Measurements from ENCODE around the gene TTLL1.
"Not testable (repeated sequence)": the region's sequence is repeated elsewhere in the genome, so short reads cannot be mapped to it uniquely, and the experiment has no call there.

The TTLL1 gene

GRCh38 chr22:43066844-43067385, 22.3 kb downstream of the TTLL1 start:
- no peak for DNase-seq (ENCODE audit: low read depth)

GRCh38 chr22:43066134-43066533, 23.1 kb downstream of the TTLL1 start:
- DNase-seq (ENCODE audit: low read depth): no peak

GRCh38 chr22:43060183-43060582, 29.0 kb downstream of the TTLL1 start:
- no peak for DNase-seq (ENCODE audit: low read depth)

- DNase-seq (ENCODE audit: low read depth): no peak
Measured at GRCh38 chr22:43057641-43058040, 31.6 kb downstream of the TTLL1 start.

- no peak for DNase-seq (ENCODE audit: low read depth)
Measured at GRCh38 chr22:43053176-43053575, 36.0 kb downstream of the TTLL1 start.

- DNase-seq (ENCODE audit: low read depth): no peak
Measured at GRCh38 chr22:43050995-43051394, 38.2 kb downstream of the TTLL1 start.

- no peak for DNase-seq (ENCODE audit: low read depth)
Measured at GRCh38 chr22:43047605-43048004, 41.6 kb downstream of the TTLL1 start.

GRCh38 chr22:43044290-43044712, 44.9 kb downstream of the TTLL1 start:
- DNase-seq (ENCODE audit: low read depth): no peak

GRCh38 chr22:43042101-43042780, 47.0 kb downstream of the TTLL1 start:
- DNase-seq (ENCODE audit: low read depth): no peak

- DNase-seq (ENCODE audit: low read depth): no peak
Measured at GRCh38 chr22:43039800-43040199, 49.4 kb downstream of the TTLL1 start.

GRCh38 chr22:43038325-43038724, 50.9 kb downstream of the TTLL1 start:
- DNase-seq (ENCODE audit: low read depth): no peak

GRCh38 chr22:43036282-43036829, 52.8 kb downstream of the TTLL1 start:
- DNase-seq (ENCODE audit: low read depth): no peak

- no peak for DNase-seq (ENCODE audit: low read depth)
Measured at GRCh38 chr22:43035250-43035649, 53.9 kb downstream of the TTLL1 start.

GRCh38 chr22:43031617-43032016, 57.6 kb downstream of the TTLL1 start:
- DNase-seq (ENCODE audit: low read depth): no peak

GRCh38 chr22:43018615-43019014, 70.6 kb downstream of the TTLL1 start:
- no peak for DNase-seq (ENCODE audit: low read depth)

GRCh38 chr22:43017525-43018460, 71.4 kb downstream of the TTLL1 start:
- DNase-seq (ENCODE audit: low read depth): no peak

- not testable (repeated sequence) for DNase-seq (ENCODE audit: low read depth)
Measured at GRCh38 chr22:43016150-43016549, 73.0 kb downstream of the TTLL1 start.

- DNase-seq (ENCODE audit: low read depth): no peak
Measured at GRCh38 chr22:43015677-43016042, 73.5 kb downstream of the TTLL1 start.

- DNase-seq (ENCODE audit: low read depth): peak; percentile 99
Measured at GRCh38 chr22:43014869-43015676, 74.1 kb downstream of the TTLL1 start, which contains the start of gene PACSIN2. TSS of gene PACSIN2 (minus strand) at chr22:43015149. CDS start at chr22:42912080, 103,069 bp downstream.

- peak; percentile 5 for DNase-seq (ENCODE audit: low read depth)
Measured at GRCh38 chr22:43014316-43014868, 74.8 kb downstream of the TTLL1 start.

Data from activated gamma-delta T cell treated with anti-CD3 and anti-CD28 coated beads, Interleukin-2, amount 50 U/mL, for 16 hours (primary cell).